Measurements from ENCODE around the gene RXRA.

GRCh38 chr9:134301387-134302129 is 24.7 kb upstream of the RXRA start:
- TF ChIP-seq CTCF (IDR thresholded peaks at IDR 0.05; ENCODE audit: extremely low read depth in 1 of 2, insufficient read depth in 1 of 2, low read depth in 1 of 2, low read length in 2 of 2): no peak
- TF ChIP-seq POLR2AphosphoS5 (IDR thresholded peaks at IDR 0.05; ENCODE audit: insufficient read depth, low read depth, low read length): no peak
- TF ChIP-seq MAX (IDR thresholded peaks at IDR 0.05; ENCODE audit: insufficient read depth, insufficient read length): no peak
- TF ChIP-seq EZH2 (IDR thresholded peaks at IDR 0.05; ENCODE audit: borderline replicate concordance, low read depth, low read length, severe bottlenecking): no peak
- no peak for TF ChIP-seq POLR2A (IDR thresholded peaks at IDR 0.05; ENCODE audit: low read depth, low read length)
- no peak for TF ChIP-seq FOS (IDR thresholded peaks at IDR 0.05; ENCODE audit: borderline replicate concordance, insufficient read depth, low read length)
- no peak for TF ChIP-seq JUN (IDR thresholded peaks at IDR 0.05; ENCODE audit: borderline replicate concordance, insufficient read depth, insufficient read length, low read depth)
- no peak for TF ChIP-seq MYC (IDR thresholded peaks at IDR 0.05; ENCODE audit: low read depth, low read length)
- no peak for TF ChIP-seq GATA2 (IDR thresholded peaks at IDR 0.05; ENCODE audit: insufficient read depth, insufficient read length, low read depth, low read length)

Data from endothelial cell of umbilical vein (primary cell).